Measurements from ENCODE around the gene GATA3. TPM values are rescaled to one million over a fixed set of nuclear protein-coding genes. Genes with fewer than 3 reads are reported as not detected.

Gene GATA3
- total RNA-seq, 4 donors from 2014 or later, result 0.80 to 5.8 (median 1.4) TPM; not detected in 1

- no peaks in the 10 kb centered on the region for H3K36me3 ChIP-seq
- no peaks in the 10 kb centered on the region for H3K27me3 ChIP-seq
- DNase-seq, result no peak
- TF ChIP-seq CTCF (IDR thresholded peaks at IDR 0.05) (no peak), POLR2A (IDR thresholded peaks at IDR 0.05) (no peak)
- H3K4me1 ChIP-seq, result no peaks in the 10 kb centered on the region
- no peaks in the 10 kb centered on the region for H3K9me3 ChIP-seq
- no peak overlapping the region for H3K4me3 ChIP-seq
- H3K27ac ChIP-seq, result no peak overlapping the region
Measured at GRCh38 chr10:8102708-8103401, 48.4 kb downstream of the GATA3 start.

GRCh38 chr10:8103543-8103942, 49.1 kb downstream of the GATA3 start:
- no peaks in the 10 kb centered on the region for H3K27me3 ChIP-seq
- H3K4me1 ChIP-seq, result no peaks in the 10 kb centered on the region
- no peak for DNase-seq
- no peak overlapping the region for H3K27ac ChIP-seq
- H3K4me3 ChIP-seq, result no peak overlapping the region
- TF ChIP-seq POLR2A (IDR thresholded peaks at IDR 0.05), result no peak
- TF ChIP-seq CTCF (IDR thresholded peaks at IDR 0.05), result no peak
- H3K36me3 ChIP-seq, result no peaks in the 10 kb centered on the region
- no peaks in the 10 kb centered on the region for H3K9me3 ChIP-seq

GRCh38 chr10:8104005-8104404, 49.5 kb downstream of the GATA3 start:
- Histone ChIP-seq H3K4me3 (no peak overlapping the region), H3K9me3 (no peaks in the 10 kb centered on the region), H3K36me3 (no peaks in the 10 kb centered on the region), H3K27me3 (no peaks in the 10 kb centered on the region), H3K4me1 (no peaks in the 10 kb centered on the region), H3K27ac (no peak overlapping the region)
- TF ChIP-seq POLR2A (IDR thresholded peaks at IDR 0.05) (no peak), CTCF (IDR thresholded peaks at IDR 0.05) (no peak)
- no peak for DNase-seq

GRCh38 chr10:8104721-8105120, 50.2 kb downstream of the GATA3 start:
- H3K4me3 ChIP-seq, result no peak overlapping the region
- no peak overlapping the region for H3K27ac ChIP-seq
- no peak for TF ChIP-seq POLR2A (IDR thresholded peaks at IDR 0.05)
- TF ChIP-seq CTCF (IDR thresholded peaks at IDR 0.05), result no peak
- no peaks in the 10 kb centered on the region for H3K4me1 ChIP-seq
- no peaks in the 10 kb centered on the region for H3K27me3 ChIP-seq
- no peaks in the 10 kb centered on the region for H3K36me3 ChIP-seq
- H3K9me3 ChIP-seq, result no peaks in the 10 kb centered on the region
- no peak for DNase-seq

GRCh38 chr10:8105932-8106331, 51.4 kb downstream of the GATA3 start:
- TF ChIP-seq CTCF (IDR thresholded peaks at IDR 0.05) (no peak), POLR2A (IDR thresholded peaks at IDR 0.05) (no peak)
- H3K27ac ChIP-seq, result no peak overlapping the region
- no peaks in the 10 kb centered on the region for H3K36me3 ChIP-seq
- no peak for DNase-seq
- H3K27me3 ChIP-seq, result no peaks in the 10 kb centered on the region
- H3K4me1 ChIP-seq, result no peaks in the 10 kb centered on the region
- H3K4me3 ChIP-seq, result no peak overlapping the region
- no peaks in the 10 kb centered on the region for H3K9me3 ChIP-seq
